ENCODE data around the gene EEF1A2. TPM values are rescaled to one million over a fixed set of nuclear protein-coding genes. Genes with fewer than 3 reads are reported as not detected.

EEF1A2 gene
- total RNA-seq, 2 experiments from 2014 or later, result 0.27 TPM; not detected in 1

GRCh38 chr20:63531686-63532448 lies 33.0 kb upstream of the EEF1A2 start:
- H3K4me1 Mint-ChIP-seq, result peaks cover 8% of the 10 kb centered on the region
- H3K9me3 Mint-ChIP-seq, result no peaks in the 10 kb centered on the region
- H3K36me3 Mint-ChIP-seq, result no peaks in the 10 kb centered on the region
- no peak overlapping the region for H3K27ac Mint-ChIP-seq
- no peak overlapping the region for H3K4me3 Mint-ChIP-seq
- no peak for DNase-seq
- no peaks in the 10 kb centered on the region for H3K27me3 Mint-ChIP-seq

DNA sequence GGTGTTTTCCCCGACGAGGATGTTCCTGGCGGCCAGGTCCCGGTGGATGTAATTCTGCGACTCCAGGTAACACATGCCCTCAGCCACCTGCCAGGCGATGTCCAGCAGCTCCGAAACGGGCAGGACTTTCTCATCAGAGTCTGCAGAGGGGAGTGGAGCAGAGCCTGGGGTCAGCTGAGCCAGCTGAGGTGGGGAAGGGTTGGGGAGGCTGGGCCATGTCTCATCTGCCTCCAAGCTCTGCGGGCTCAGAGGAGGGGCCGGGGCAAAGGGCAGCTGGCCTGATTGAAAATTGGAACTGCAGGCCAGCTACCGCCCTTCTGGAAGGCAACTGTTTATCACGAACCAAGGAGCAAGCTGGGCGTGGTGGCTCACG lies 31.9 kb upstream of the EEF1A2 start:
- peaks cover 6% of the 10 kb centered on the region for H3K4me1 Mint-ChIP-seq
- H3K36me3 Mint-ChIP-seq, result no peaks in the 10 kb centered on the region
- no peak for DNase-seq

GRCh38 chr20:63529861-63530787 lies 31.2 kb upstream of the EEF1A2 start:
- DNase-seq, result no peak
- Mint-ChIP-seq H3K9me3 (no peaks in the 10 kb centered on the region), H3K27ac (no peak overlapping the region)

More for the DNA sequence above, 31.9 kb upstream of the EEF1A2 start:
- no peaks in the 10 kb centered on the region for H3K9me3 Mint-ChIP-seq
- H3K4me3 Mint-ChIP-seq, result no peak overlapping the region
- H3K27ac Mint-ChIP-seq, result no peak overlapping the region
- H3K27me3 Mint-ChIP-seq, result no peaks in the 10 kb centered on the region

GRCh38 chr20:63529180-63529860 lies 30.4 kb upstream of the EEF1A2 start:
- no peak overlapping the region for H3K27ac Mint-ChIP-seq
- peaks cover 2% of the 10 kb centered on the region for H3K36me3 Mint-ChIP-seq
- peaks cover 4% of the 10 kb centered on the region for H3K4me1 Mint-ChIP-seq
- DNase-seq, result no peak
- H3K27me3 Mint-ChIP-seq, result no peaks in the 10 kb centered on the region
- no peaks in the 10 kb centered on the region for H3K9me3 Mint-ChIP-seq
- no peak overlapping the region for H3K4me3 Mint-ChIP-seq

More at GRCh38 chr20:63529861-63530787, 31.2 kb upstream of the EEF1A2 start:
- no peaks in the 10 kb centered on the region for H3K27me3 Mint-ChIP-seq
- no peaks in the 10 kb centered on the region for H3K36me3 Mint-ChIP-seq
- H3K4me1 Mint-ChIP-seq, result peaks cover 4% of the 10 kb centered on the region
- no peak overlapping the region for H3K4me3 Mint-ChIP-seq

DNA sequence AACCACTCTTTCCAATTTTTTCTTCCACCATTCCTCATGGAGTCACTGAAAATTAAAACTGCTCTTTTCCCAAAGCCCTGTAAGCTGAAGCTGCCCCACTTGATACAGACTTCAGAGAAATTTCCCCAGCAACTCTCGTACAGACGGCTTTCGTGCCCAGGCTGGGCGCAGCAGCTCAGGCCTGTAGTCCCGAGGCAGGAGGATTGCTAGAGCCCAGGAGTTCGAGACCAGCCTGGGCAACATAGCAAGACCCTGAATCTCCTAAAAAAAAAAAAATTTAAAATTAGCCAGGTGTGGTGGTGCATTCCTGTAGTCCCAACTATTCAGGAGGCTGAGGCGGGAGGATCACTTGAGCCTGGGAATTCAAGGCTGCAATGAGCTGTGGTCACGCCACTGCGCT lies 28.3 kb upstream of the EEF1A2 start:
- H3K27ac Mint-ChIP-seq, result no peak overlapping the region
- peaks cover 7% of the 10 kb centered on the region for H3K4me1 Mint-ChIP-seq
- no peak overlapping the region for H3K4me3 Mint-ChIP-seq
- peaks cover 24% of the 10 kb centered on the region for H3K36me3 Mint-ChIP-seq
- no peak for DNase-seq
- H3K9me3 Mint-ChIP-seq, result peaks cover 6% of the 10 kb centered on the region
- no peaks in the 10 kb centered on the region for H3K27me3 Mint-ChIP-seq

DNA sequence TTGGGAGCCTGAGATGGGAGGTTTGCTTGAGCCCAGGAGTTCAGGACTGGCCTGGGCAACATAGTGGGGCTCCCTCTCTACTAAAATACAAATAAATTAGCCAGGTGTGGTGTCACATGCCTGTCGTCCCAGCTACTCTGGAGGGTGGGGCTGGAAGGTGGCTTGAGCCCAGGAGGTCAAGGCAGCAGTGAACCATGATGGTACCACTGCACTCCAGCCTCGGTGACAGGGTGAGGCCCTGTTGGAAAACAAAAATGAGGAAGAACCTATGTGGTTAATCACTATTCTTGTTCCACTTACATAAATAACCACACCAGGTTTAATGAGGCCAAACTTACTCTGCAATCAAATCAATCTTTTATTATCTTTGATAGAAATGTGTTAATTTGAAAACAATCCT lies 27.1 kb upstream of the EEF1A2 start:
- H3K27ac Mint-ChIP-seq, result no peak overlapping the region
- H3K9me3 Mint-ChIP-seq, result peaks cover 6% of the 10 kb centered on the region
- H3K4me1 Mint-ChIP-seq, result peaks cover 8% of the 10 kb centered on the region
- H3K36me3 Mint-ChIP-seq, result peaks cover 26% of the 10 kb centered on the region
- H3K27me3 Mint-ChIP-seq, result no peaks in the 10 kb centered on the region
- no peak overlapping the region for H3K4me3 Mint-ChIP-seq
- no peak for DNase-seq

DNA sequence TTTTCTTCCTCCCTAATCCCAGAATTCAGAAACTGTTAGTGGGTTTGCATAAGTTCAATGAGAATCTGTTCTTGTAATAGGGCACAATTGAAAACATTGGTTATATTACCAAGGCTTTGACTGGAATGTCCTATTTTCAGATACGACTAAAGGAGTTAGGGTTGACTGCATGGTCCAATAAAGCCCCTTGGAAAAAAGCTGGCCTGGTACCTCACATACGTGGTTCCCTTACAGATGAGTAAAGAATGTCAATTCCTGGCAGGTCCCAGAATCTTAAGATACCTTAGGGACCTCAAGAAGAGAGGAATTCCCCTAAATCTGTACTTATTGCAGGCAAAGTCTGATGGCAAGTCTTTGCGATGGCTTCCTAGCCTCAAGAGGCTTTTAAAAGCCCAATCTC lies 26.3 kb upstream of the EEF1A2 start:
- Mint-ChIP-seq H3K4me3 (no peak overlapping the region), H3K27me3 (no peaks in the 10 kb centered on the region), H3K36me3 (peaks cover 26% of the 10 kb centered on the region), H3K9me3 (peaks cover 6% of the 10 kb centered on the region), H3K4me1 (peaks cover 8% of the 10 kb centered on the region), H3K27ac (no peak overlapping the region)
- no peak for DNase-seq

- H3K9me3 Mint-ChIP-seq, result peaks cover 6% of the 10 kb centered on the region
- no peaks in the 10 kb centered on the region for H3K27me3 Mint-ChIP-seq
- H3K27ac Mint-ChIP-seq, result no peak overlapping the region
- no peak overlapping the region for H3K4me3 Mint-ChIP-seq
- peaks cover 6% of the 10 kb centered on the region for H3K4me1 Mint-ChIP-seq
- DNase-seq, result no peak
- H3K36me3 Mint-ChIP-seq, result peaks cover 26% of the 10 kb centered on the region
Observed at GRCh38 chr20:63522981-63523611, 24.2 kb upstream of the EEF1A2 start.

- Mint-ChIP-seq H3K27ac (peak overlapping the region; percentile 25), H3K27me3 (no peaks in the 10 kb centered on the region), H3K4me1 (peaks cover 6% of the 10 kb centered on the region), H3K4me3 (peak overlapping the region; percentile 67), H3K9me3 (peaks cover 6% of the 10 kb centered on the region), H3K36me3 (peaks cover 26% of the 10 kb centered on the region)
- no peak for DNase-seq
Observed at GRCh38 chr20:63522091-63522868, 23.4 kb upstream of the EEF1A2 start.

GRCh38 chr20:63521602-63522001 lies 22.7 kb upstream of the EEF1A2 start:
- H3K4me1 Mint-ChIP-seq, result peaks cover 6% of the 10 kb centered on the region
- peak overlapping the region; percentile 56 for H3K27ac Mint-ChIP-seq
- H3K27me3 Mint-ChIP-seq, result no peaks in the 10 kb centered on the region

DNA sequence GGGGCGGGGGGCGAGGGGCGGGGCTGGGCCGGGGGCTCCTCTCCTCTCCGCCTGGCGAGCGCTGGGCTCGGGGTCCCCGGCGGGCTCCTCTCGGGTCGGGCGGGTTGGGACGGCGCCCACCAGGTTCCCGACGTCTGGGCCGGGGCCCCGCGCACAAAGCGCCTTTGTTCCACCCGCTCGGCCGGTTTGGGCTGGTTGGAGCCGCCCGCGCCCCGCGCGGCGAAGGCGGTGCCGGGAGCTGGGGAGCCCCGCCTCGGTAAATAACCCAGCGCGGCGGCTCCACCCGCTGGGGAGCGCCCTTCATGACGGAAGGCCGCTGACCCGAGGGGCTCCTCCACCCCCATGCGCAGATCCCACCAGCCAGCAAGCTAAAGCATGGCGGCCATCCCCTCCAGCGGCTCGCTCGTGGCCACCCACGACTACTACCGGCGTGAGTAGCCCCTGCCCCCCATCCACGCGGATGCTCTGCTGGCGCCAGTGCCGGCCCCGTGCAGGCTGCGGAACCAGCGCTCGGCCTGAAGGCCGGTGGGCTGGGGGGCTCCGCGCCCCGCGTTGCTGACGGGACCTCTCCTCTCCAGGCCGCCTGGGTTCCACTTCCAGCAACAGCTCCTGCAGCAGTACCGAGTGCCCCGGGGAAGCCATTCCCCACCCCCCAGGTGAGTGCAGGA lies 22.2 kb upstream of the EEF1A2 start:
- Mint-ChIP-seq H3K9me3 (peaks cover 6% of the 10 kb centered on the region), H3K36me3 (peaks cover 26% of the 10 kb centered on the region), H3K27ac (peak overlapping the region; percentile 56), H3K4me1 (peaks cover 6% of the 10 kb centered on the region), H3K27me3 (no peaks in the 10 kb centered on the region), H3K4me3 (peak overlapping the region; percentile 83)
- peak; percentile 82 for DNase-seq

More at GRCh38 chr20:63521602-63522001, 22.7 kb upstream of the EEF1A2 start:
- peak overlapping the region; percentile 83 for H3K4me3 Mint-ChIP-seq
- peaks cover 26% of the 10 kb centered on the region for H3K36me3 Mint-ChIP-seq
- DNase-seq, result no peak
- H3K9me3 Mint-ChIP-seq, result peaks cover 6% of the 10 kb centered on the region

DNA sequence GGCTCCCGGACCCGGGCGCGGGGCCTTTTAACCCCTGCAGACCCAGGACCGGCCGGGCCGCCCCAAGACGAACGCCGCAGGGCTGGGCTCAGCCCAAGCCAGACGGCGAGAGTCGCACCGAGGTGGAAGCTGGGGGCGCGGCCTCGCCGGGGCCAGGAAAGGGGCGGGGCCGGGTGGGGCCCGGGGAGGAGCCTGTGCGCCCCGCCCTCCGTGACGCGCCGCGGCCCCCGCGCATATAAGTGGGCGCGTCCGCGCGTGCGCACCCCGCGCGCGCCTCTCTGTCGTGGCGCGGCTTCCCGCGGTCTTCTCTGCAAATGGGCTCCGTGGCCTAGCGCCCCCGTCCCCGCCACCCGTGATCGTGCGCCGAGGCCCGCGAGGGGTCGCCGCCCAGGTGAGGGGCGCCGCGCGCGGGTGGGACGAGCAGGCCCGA lies 21.6 kb upstream of the EEF1A2 start, which contains the start of gene PPDPF:
TSS of gene PPDPF (plus strand) at position 262 of the 430 bp plus-strand sequence. CDS start 544 bp downstream, outside the sequence.
- Mint-ChIP-seq H3K4me3 (peak within 1 kb of the TSS; percentile 83), H3K27me3 (no peaks in the 10 kb centered on the region), H3K4me1 (peaks cover 6% of the 10 kb centered on the region), H3K9me3 (peaks cover 6% of the 10 kb centered on the region), H3K27ac (peak within 1 kb of the TSS; percentile 56), H3K36me3 (peaks cover 26% of the 10 kb centered on the region)
- DNase-seq, result peak; percentile 85

DNA sequence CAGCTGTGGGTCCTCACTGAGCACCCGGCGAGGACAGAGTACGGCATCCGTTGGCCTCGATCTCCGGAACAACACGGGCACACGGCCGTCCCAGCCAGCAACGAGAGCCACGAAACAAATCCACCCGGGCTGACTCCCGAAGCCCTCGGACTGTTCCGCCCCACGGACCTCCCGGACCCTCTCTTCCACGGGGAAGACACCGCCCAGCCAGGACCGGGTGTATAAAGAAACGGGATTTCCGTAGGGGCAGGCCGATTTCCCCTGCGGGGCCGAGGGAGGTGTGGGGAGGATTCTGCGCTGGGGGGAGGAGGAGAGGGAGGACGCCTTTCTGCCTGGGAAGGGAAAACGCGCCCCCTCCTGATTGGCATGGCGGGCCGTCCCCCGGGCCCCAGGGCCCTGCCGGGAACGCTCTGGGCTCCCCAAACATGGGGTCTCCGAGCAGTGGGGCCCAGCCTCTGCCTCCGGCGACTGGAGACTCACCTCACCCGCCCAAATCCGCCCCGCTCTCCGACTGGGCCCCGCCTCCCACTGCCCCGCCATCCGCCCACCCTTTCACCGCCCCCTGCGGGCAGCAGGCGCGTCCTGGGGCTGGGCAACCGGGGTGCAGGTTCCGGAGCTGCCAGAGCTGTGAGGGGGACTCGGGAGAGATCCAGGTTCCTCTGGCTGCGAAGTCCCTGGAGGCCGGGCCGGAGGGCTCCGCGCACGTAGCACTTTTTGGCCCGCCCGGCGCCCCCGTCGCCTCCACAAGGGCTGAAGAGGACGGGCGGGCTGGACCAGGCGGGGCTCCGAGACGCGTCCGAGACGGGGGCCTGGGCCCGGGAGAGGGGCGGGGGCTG lies 21.0 kb upstream of the EEF1A2 start:
- H3K4me1 Mint-ChIP-seq, result peaks cover 6% of the 10 kb centered on the region
- peaks cover 8% of the 10 kb centered on the region for H3K9me3 Mint-ChIP-seq
- DNase-seq, result peak; percentile 75
- peaks cover 26% of the 10 kb centered on the region for H3K36me3 Mint-ChIP-seq
- no peak overlapping the region for H3K27ac Mint-ChIP-seq
- no peaks in the 10 kb centered on the region for H3K27me3 Mint-ChIP-seq
- peak overlapping the region; percentile 73 for H3K4me3 Mint-ChIP-seq

Data from activated naive CD8-positive, alpha-beta T cell treated with anti-CD3 and anti-CD28 coated beads for 36 hours (primary cell).